Measurements from ENCODE around the gene TXNL4A.

GRCh38 chr18:79935098-79935480, 53.3 kb downstream of the TXNL4A start:
- TF ChIP-seq POLR2A (IDR thresholded peaks at IDR 0.05; ENCODE audit: extremely low read depth, insufficient read length) (no peak), CTCF (IDR thresholded peaks at IDR 0.05; ENCODE audit: low read depth, low read length) (no peak)

All from NB4 (cell line).